ENCODE results near the gene NCBP3. TPM values are rescaled to one million over a fixed set of nuclear protein-coding genes. Genes with fewer than 3 reads are reported as not detected.
A peak's percentile ranks its signal among the peaks of the same experiment; 100 is the strongest.

Gene NCBP3
- total and polyA plus RNA-seq, 9 of the 15 experiments (the other 6 are each of a cell fraction or from before 2014, with no cell fraction given) = 3.1 to 25.5 (median 20.5) TPM

DNA sequence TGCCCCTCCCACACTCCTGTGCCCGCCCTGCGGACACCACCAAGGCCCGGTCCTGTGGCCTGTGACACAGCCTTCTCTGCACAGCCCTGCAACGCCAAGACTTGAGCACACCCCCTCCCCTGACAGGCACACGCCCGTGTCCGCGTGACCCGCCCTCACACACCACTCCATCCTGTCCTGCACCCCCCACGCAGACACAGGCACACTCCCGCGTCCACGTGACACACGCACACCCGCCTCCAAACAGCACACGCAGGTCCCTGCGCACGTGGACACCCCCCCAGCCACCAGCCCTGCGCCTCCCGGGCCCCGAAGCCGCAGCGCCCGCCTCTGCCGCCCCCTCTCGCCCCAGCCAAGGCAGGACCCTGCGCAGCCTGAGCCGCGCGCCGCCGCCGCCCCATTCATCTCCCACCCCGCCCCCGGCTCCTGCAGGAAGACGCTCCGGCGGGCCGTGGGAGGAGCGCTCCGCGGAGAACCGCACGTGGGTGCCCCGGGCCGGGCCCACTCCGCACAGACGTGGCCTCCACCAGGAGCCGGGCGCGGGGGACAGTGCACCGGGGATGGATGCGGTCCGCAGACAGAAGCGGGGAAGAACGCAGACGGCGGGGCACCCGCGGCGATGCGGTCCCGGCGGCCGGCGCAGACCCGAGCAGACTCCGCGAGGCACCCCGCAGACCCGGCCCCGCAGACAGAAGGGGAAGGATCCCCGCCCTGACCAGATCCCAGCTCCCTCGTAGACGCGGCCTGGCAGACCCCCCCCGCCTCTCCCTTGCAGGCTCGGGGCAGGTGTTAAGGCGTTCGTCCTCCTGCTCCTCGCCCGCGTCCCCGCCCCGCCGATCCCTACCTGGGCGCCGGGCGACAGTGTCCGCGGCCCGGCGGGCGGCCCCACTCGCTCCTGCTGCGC lies 46.3 kb upstream of the NCBP3 start (continued):
- TF ChIP-seq CBFA2T2 (conservative IDR thresholded peaks at IDR 0.05) (no peak), SMARCE1 (IDR thresholded peaks at IDR 0.05) (no peak), TAF15 (IDR thresholded peaks at IDR 0.05; ENCODE audit: low read depth, low read length) (no peak), TARDBP (IDR thresholded peaks at IDR 0.05) (no peak), POLR2G (IDR thresholded peaks at IDR 0.05; ENCODE audit: low read depth, low read length) (peak; percentile 55; the same call in 1 of the 2 replicates), ZNF280A (IDR thresholded peaks at IDR 0.05; ENCODE audit: low read depth, partially characterized antibody) (no peak), ZNF316 (IDR thresholded peaks at IDR 0.05) (no peak), ZNF583 (CRISPR knock-in tag; IDR thresholded peaks at IDR 0.05) (no peak), SMARCA4 (IDR thresholded peaks at IDR 0.05) (no peak), STAG1 (CRISPR knock-in tag; IDR thresholded peaks at IDR 0.05; ENCODE audit: borderline replicate concordance) (no peak), MAFF (IDR thresholded peaks at IDR 0.05; ENCODE audit: low read length) (no peak), STAT5A (IDR thresholded peaks at IDR 0.05; ENCODE audit: borderline replicate concordance, low read length) (no peak), HSF4 (CRISPR knock-in tag; IDR thresholded peaks at IDR 0.05; ENCODE audit: borderline replicate concordance) (no peak), ZHX1 (conservative IDR thresholded peaks at IDR 0.05; ENCODE audit: low read length) (no peak), KAT2B (IDR thresholded peaks at IDR 0.05; ENCODE audit: low read depth, low read length) (no peak), ARID3B (CRISPR knock-in tag; IDR thresholded peaks at IDR 0.05; ENCODE audit: borderline replicate concordance) (no peak), ZNF232 (CRISPR knock-in tag; IDR thresholded peaks at IDR 0.05) (no peak), FOXJ3 (CRISPR knock-in tag; IDR thresholded peaks at IDR 0.05) (no peak), FOXM1 (IDR thresholded peaks at IDR 0.05; ENCODE audit: low read depth) (no peak), FOXM1 (CRISPR knock-in tag; IDR thresholded peaks at IDR 0.05; ENCODE audit: low read depth) (no peak), LCOR (CRISPR knock-in tag; IDR thresholded peaks at IDR 0.05) (no peak), ZBTB1 (CRISPR knock-in tag; IDR thresholded peaks at IDR 0.05; ENCODE audit: borderline replicate concordance, low read depth) (peak; percentile 20; the same call in 1 of the 2 replicates), SMARCC2 (IDR thresholded peaks at IDR 0.05; ENCODE audit: low read depth) (no peak)
- TF ChIP-seq, protein P1, sequence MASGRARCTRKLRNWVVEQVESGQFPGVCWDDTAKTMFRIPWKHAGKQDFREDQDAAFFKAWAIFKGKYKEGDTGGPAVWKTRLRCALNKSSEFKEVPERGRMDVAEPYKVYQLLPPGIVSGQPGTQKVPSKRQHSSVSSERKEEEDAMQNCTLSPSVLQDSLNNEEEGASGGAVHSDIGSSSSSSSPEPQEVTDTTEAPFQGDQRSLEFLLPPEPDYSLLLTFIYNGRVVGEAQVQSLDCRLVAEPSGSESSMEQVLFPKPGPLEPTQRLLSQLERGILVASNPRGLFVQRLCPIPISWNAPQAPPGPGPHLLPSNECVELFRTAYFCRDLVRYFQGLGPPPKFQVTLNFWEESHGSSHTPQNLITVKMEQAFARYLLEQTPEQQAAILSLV (tag; IDR thresholded peaks at IDR 0.05) = no peak
